ENCODE data around the gene ARHGEF37.

Gene ARHGEF37

GRCh38 chr5:149616727-149617285 lies 35.5 kb downstream of the ARHGEF37 start:
- no peaks in the 10 kb centered on the region for H3K4me1 Mint-ChIP-seq
- no peak overlapping the region for H3K27ac Mint-ChIP-seq
- DNase-seq = no peak
- H3K4me3 Mint-ChIP-seq = no peak overlapping the region
- H3K27me3 Mint-ChIP-seq = no peaks in the 10 kb centered on the region
- no peaks in the 10 kb centered on the region for H3K36me3 Mint-ChIP-seq
- H3K9me3 Mint-ChIP-seq = no peaks in the 10 kb centered on the region
- CTCF ChIA-PET = interaction anchor here (0.9 to 5.1 kb wide), 9 partner anchors 11 to 343 kb away, joined by 3 to 41 read pairs (median 4); no protein-coding TSS in a partner anchor

DNA sequence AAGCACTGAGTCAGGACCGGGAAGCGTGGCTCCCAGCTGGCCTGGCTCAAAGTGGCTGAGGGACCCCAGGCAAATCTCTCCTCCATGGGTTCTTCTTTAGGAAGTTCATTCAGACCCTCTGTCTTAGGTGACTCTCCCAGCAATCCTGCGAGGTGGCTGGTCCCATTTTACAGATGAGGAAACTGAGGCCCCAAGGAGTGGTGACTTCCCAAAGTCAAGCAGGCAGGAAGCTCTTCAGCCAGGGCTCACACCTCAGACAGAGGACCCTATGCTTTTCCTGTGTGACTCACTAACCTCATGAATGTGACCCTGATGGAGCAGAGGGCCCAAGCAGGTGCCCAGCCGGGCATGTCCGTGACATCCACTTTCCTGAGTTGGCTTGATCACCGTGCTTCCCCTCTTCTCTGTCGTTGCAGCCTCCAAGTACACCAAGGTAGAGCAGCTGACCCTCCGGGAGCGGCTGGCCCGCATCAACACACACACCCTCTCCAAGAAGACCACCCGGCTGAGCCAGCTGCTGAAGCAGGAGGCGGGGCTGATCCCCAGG lies 36.5 kb downstream of the ARHGEF37 start:
- no peak overlapping the region for H3K27ac Mint-ChIP-seq
- peaks cover under 1% of the 10 kb centered on the region for H3K27me3 Mint-ChIP-seq
- CTCF ChIA-PET = interaction anchor here (0.7 to 5.1 kb wide), 25 partner anchors 8 to 417 kb away, joined by 3 to 41 read pairs (median 5); partner anchors contain the start of genes ARHGEF37, CSNK1A1 and IL17B

GRCh38 chr5:149618581-149619248 lies 37.4 kb downstream of the ARHGEF37 start:
- H3K4me1 Mint-ChIP-seq = no peaks in the 10 kb centered on the region
- CTCF ChIA-PET = interaction anchor here (0.6 to 5.1 kb wide), 27 partner anchors 9 to 416 kb away, joined by 3 to 41 read pairs (median 5); partner anchors contain the start of genes ARHGEF37, CSNK1A1 and IL17B
- no peaks in the 10 kb centered on the region for H3K36me3 Mint-ChIP-seq
- no peak overlapping the region for H3K27ac Mint-ChIP-seq
- no peaks in the 10 kb centered on the region for H3K9me3 Mint-ChIP-seq
- peak; percentile 48 for DNase-seq
- peaks cover 4% of the 10 kb centered on the region for H3K27me3 Mint-ChIP-seq
- no peak overlapping the region for H3K4me3 Mint-ChIP-seq

More for the DNA sequence above, 36.5 kb downstream of the ARHGEF37 start:
- Mint-ChIP-seq H3K36me3 (no peaks in the 10 kb centered on the region), H3K4me1 (no peaks in the 10 kb centered on the region), H3K9me3 (no peaks in the 10 kb centered on the region), H3K4me3 (no peak overlapping the region)
- no peak for DNase-seq

DNA sequence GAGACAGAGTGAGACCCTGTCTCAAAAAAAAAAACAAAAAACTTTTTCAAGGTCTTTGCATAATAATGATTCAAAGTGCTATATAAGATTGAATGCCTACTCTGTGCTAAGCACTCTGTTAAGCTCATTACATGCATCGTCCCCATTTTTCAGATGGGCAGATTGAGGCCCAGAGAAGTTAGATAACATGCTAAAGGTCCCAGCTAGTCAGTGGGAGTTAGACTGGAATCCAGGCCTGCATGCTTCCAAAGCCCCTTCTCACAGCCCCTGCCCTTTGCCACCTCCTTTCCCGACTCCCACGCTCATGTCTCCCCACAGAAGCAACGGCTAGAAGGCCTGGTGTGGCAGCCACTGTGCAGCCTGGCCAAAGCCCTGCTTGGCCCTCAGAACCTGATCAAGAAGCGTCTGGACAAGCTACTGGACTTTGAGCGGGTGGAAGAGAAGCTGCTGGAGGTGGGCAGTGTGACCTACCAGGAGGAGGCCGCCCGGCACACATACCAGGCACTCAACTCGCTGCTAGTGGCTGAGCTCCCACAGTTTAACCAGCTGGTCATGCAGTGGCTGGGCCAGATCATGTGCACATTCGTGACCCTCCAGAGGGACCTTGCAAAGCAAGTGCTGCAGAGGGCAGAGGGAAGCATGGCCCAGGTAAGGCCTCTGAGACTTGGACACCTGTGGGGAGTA lies 40.3 kb downstream of the ARHGEF37 start:
- Mint-ChIP-seq H3K27ac (no peak overlapping the region), H3K27me3 (peaks cover 4% of the 10 kb centered on the region), H3K4me3 (no peak overlapping the region), H3K36me3 (no peaks in the 10 kb centered on the region), H3K4me1 (no peaks in the 10 kb centered on the region), H3K9me3 (no peaks in the 10 kb centered on the region)
- CTCF ChIA-PET = interaction anchor here (1.4 to 1.9 kb wide), 2 partner anchors 12 to 179 kb away, joined by 3 to 4 read pairs; no protein-coding TSS in a partner anchor
- DNase-seq = no peak

DNA sequence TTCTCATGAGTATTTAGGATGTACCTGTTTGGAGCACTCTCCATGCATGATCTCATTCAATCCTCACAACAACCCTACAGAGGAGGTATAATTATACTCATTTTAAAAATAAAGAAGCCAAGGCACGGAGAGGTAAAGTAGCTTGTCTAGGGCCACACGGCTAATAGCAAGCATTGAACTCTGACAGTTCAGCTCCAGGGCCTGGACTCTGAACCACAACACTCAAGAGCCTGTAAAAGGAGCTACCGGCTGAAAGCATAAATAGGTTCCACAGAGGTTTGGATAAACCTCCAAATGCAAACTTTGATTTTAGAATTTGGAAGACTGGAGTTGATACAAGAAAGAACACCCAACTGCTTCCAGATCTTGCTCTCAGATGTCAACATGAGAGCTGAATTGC lies 41.2 kb downstream of the ARHGEF37 start:
- H3K36me3 Mint-ChIP-seq = no peaks in the 10 kb centered on the region
- no peak overlapping the region for H3K4me3 Mint-ChIP-seq
- H3K9me3 Mint-ChIP-seq = no peaks in the 10 kb centered on the region
- DNase-seq = no peak
- CTCF ChIA-PET = interaction anchor here (1.0 to 1.9 kb wide), 5 partner anchors 11 to 337 kb away, joined by 3 to 5 read pairs (median 3); no protein-coding TSS in a partner anchor
- no peaks in the 10 kb centered on the region for H3K4me1 Mint-ChIP-seq
- no peak overlapping the region for H3K27ac Mint-ChIP-seq
- H3K27me3 Mint-ChIP-seq = peaks cover 8% of the 10 kb centered on the region

DNA sequence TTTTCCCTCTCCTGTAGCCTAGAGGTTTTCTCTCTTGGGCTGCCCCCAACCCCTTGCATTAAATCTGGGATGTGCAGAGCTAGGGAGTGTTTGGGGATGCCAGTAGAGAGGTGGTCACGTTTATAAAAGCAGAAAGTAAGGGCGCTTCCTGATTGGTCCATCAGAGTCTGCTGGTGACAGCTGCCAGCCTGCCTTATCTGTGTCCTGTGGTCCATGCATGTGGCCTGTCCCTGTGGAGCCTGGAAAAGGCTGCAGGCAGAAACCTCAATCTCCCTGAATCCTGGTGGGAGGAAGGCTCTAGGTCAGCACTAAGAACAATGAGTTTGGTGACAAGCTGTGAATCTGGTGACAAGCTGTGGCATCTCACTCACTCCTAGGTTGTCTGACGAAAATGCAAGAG lies 42.2 kb downstream of the ARHGEF37 start:
- Mint-ChIP-seq H3K4me1 (no peaks in the 10 kb centered on the region), H3K36me3 (no peaks in the 10 kb centered on the region), H3K9me3 (no peaks in the 10 kb centered on the region), H3K27me3 (peaks cover 10% of the 10 kb centered on the region), H3K27ac (no peak overlapping the region), H3K4me3 (no peak overlapping the region)
- CTCF ChIA-PET = interaction anchor here (1.0 to 1.7 kb wide), 4 partner anchors 211 to 336 kb away, joined by 3 to 5 read pairs (median 4); no protein-coding TSS in a partner anchor
- no peak for DNase-seq

DNA sequence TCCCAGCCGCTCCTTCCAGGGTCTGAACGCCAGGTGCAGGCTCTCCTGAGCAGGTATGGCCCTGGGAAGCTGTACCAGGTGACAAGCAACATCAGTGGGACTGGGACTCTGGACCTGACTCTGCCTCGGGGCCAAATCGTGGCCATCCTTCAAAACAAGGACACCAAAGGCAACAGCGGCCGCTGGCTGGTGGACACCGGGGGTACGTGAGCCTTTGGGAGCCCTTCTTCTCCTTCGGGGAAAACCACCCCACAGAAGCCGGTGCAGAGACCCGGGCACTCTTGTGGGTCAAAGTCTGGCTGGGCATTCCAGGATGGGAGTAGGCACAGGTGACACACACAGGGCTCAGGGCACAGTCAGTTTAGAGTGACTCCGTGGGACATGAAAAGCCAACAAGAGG lies 45.8 kb downstream of the ARHGEF37 start:
- DNase-seq = no peak
- Mint-ChIP-seq H3K9me3 (no peaks in the 10 kb centered on the region), H3K27ac (no peak overlapping the region), H3K4me1 (no peaks in the 10 kb centered on the region), H3K27me3 (peaks cover 13% of the 10 kb centered on the region), H3K36me3 (no peaks in the 10 kb centered on the region), H3K4me3 (no peak overlapping the region)
- CTCF ChIA-PET = no interaction called here

GRCh38 chr5:149628221-149628620 lies 46.9 kb downstream of the ARHGEF37 start:
- CTCF ChIA-PET = interaction anchor here (0.8 to 1.9 kb wide), 4 partner anchors 9 to 362 kb away, joined by 3 to 6 read pairs (median 3); no protein-coding TSS in a partner anchor
- Mint-ChIP-seq H3K4me3 (no peak overlapping the region), H3K9me3 (no peaks in the 10 kb centered on the region), H3K27ac (no peak overlapping the region), H3K27me3 (peaks cover 9% of the 10 kb centered on the region), H3K36me3 (no peaks in the 10 kb centered on the region), H3K4me1 (no peaks in the 10 kb centered on the region)
- no peak for DNase-seq

- peaks cover 9% of the 10 kb centered on the region for H3K27me3 Mint-ChIP-seq
- no peak for DNase-seq
- H3K36me3 Mint-ChIP-seq = no peaks in the 10 kb centered on the region
- CTCF ChIA-PET = interaction anchor here (0.8 to 1.9 kb wide), 3 partner anchors 10 to 362 kb away, joined by 3 to 6 read pairs (median 3); no protein-coding TSS in a partner anchor
- H3K4me1 Mint-ChIP-seq = no peaks in the 10 kb centered on the region
- H3K4me3 Mint-ChIP-seq = no peak overlapping the region
- no peaks in the 10 kb centered on the region for H3K9me3 Mint-ChIP-seq
- no peak overlapping the region for H3K27ac Mint-ChIP-seq
These were observed 47.6 kb downstream of the ARHGEF37 start for GRCh38 chr5:149628846-149629388.

DNA sequence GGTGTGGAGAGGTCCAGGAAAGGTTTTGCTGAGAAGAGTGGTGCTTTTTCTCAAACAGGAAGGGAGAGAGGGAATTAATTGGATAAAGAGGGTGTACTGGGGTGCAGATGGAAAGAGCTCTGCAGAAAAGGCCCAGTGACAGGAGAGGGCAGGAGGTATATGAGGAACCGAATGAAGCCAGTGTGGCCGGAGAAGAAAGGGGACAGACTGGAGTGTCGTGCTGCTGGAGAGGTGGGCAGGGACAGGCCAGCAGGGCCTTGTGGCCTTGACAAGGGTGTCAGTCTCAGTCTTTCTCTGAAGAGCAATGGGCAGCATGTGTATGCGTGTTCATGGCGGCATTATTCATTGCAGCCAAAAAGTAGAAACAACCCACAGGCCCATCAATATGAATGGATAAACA lies 48.1 kb downstream of the ARHGEF37 start:
- H3K4me3 Mint-ChIP-seq = no peak overlapping the region
- no peak overlapping the region for H3K27ac Mint-ChIP-seq
- no peaks in the 10 kb centered on the region for H3K4me1 Mint-ChIP-seq
- CTCF ChIA-PET = interaction anchor here (1.9 kb wide), 1 partner anchor 10 kb away, joined by 6 read pairs; no protein-coding TSS in a partner anchor
- no peaks in the 10 kb centered on the region for H3K36me3 Mint-ChIP-seq
- H3K9me3 Mint-ChIP-seq = no peaks in the 10 kb centered on the region
- peaks cover 9% of the 10 kb centered on the region for H3K27me3 Mint-ChIP-seq
- DNase-seq = no peak

DNA sequence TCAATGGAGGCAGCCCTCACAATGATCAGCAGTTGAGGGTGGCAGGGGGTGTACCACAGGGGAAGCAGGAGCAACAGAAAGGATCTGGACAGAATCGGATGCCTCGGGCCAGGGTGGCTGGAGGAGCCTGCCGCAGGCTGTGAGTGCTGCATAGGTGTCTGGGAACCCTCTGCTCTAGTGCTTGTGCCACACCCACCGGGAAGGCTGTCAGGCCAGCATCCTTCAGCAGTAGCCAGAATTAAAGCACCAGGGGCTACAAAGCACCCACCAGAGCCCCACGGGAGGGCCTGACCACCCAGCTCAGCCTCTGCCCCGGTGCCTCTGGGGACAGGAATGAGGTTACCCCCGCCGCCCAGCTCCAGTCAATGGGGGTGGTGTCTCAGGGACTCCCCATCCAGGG lies 49.0 kb downstream of the ARHGEF37 start:
- H3K4me3 Mint-ChIP-seq = no peak overlapping the region
- peaks cover 9% of the 10 kb centered on the region for H3K27me3 Mint-ChIP-seq
- no peaks in the 10 kb centered on the region for H3K36me3 Mint-ChIP-seq
- H3K9me3 Mint-ChIP-seq = no peaks in the 10 kb centered on the region
- CTCF ChIA-PET = no interaction called here
- DNase-seq = no peak
- no peaks in the 10 kb centered on the region for H3K4me1 Mint-ChIP-seq
- H3K27ac Mint-ChIP-seq = no peak overlapping the region

DNA sequence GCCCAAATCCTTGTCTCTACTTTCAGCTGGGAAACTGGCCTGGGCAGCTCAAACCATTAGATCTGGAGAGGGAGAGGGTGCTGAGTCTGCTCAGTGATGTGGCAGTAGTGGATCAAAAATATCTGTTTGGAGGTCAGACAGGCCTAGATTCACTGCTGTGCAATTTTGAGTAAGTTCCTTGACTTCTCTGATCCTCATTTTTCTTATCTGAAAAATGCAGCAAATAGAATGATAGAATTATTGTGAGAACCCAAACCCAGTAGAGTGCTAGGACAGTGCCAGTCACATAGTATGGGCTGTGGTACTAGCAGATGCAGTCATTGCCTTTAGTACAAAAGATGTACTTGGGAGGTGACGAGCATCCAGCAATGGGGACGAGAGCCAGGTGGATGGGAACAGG lies 50.2 kb downstream of the ARHGEF37 start:
- Mint-ChIP-seq H3K27me3 (peaks cover 9% of the 10 kb centered on the region), H3K27ac (no peak overlapping the region), H3K9me3 (no peaks in the 10 kb centered on the region), H3K36me3 (no peaks in the 10 kb centered on the region), H3K4me3 (no peak overlapping the region), H3K4me1 (no peaks in the 10 kb centered on the region)
- DNase-seq = no peak
- CTCF ChIA-PET = no interaction called here

DNA sequence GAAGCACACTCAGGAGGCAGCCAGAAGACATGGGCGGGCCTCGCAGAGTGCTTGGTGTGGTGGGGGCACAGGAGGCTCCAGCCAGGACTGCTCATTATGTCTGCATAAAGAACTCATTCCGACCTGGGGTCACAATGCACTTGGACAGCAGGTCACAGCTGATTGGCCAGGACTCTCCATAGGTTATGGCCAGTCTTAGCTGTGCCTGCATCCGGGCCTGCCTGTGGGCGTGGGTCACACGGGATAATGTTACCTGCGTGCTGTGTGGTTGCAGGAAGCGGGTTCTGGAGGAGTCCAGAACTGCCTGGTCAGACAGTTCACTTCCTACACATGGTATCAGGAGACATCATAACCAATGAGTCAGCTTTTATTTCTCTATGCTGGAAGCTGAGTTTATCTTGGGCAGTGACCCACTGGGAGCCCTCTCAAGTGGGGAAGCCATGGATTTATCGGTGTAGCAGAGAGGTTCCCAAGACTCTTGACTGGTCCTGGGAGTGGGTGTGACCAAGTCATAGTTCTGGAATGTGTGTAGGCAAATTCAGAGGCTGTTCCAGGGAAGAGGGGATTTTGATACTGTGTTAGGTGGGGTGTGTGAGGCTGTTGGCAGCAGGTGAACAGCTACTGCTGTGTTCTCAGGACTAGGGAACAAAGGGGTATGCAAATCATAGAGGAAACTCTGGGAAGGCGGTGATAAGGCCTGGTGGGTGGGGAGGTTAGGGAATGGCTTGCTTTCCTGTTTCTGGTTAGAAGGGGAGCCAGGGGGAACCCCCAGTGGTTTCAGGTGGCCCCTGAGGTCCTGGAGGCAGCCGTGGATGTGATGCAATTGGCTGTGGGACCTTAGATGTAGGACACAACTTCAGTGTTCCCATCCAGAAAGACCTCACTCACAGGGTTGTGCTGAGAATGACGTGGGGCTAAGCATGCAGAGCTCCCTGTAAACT lies 51.3 kb downstream of the ARHGEF37 start:
- Mint-ChIP-seq H3K27me3 (peaks cover 7% of the 10 kb centered on the region), H3K4me3 (no peak overlapping the region), H3K9me3 (no peaks in the 10 kb centered on the region), H3K27ac (no peak overlapping the region), H3K36me3 (no peaks in the 10 kb centered on the region), H3K4me1 (no peaks in the 10 kb centered on the region)
- CTCF ChIA-PET = interaction anchor here (0.5 to 14.5 kb wide), 5 partner anchors 11 to 358 kb away, joined by 3 to 212 read pairs (median 4); no protein-coding TSS in a partner anchor
- DNase-seq = no peak

Data from activated naive CD4-positive, alpha-beta T cell treated with anti-CD3 and anti-CD28 coated beads, Interleukin-2, amount 10 ng/mL, durations not matched to agents 7 days and 5 days (primary cell).